ENCODE measurements around the gene ATP2B3.

Gene ATP2B3

DNA sequence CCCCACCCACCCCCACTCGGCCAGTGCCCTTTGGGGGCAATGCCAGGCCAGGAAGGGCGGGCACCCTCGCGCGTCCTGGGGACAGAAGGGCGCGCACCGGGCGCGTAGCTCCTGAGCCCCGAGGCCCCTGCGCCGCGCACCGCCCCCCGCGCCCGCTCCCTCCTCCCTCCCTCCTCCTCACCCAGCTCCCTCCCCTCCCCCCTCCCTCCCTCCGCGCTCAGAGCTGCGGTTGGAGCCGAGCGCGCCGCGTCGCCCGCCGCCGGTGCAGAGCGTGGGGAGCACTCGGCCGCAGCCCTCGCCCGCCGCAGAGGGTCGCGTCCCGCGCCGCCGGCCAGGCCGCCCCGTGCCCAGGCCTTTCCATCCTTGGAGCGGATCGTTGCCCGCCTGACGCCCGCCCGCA is at the start of gene ATP2B3:
ATP2B3 (plus strand) TSS at position 220 of the 400 bp plus-strand sequence. CDS start 18,606 bp downstream, outside the sequence.
- TF ChIP-seq, protein P1, sequence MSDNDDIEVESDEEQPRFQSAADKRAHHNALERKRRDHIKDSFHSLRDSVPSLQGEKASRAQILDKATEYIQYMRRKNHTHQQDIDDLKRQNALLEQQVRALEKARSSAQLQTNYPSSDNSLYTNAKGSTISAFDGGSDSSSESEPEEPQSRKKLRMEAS (IDR thresholded peaks at IDR 0.05), result no peak
- TF ChIP-seq RAD21 (IDR thresholded peaks at IDR 0.05; ENCODE audit: low read depth), result no peak
- TF ChIP-seq YY1 (IDR thresholded peaks at IDR 0.05; ENCODE audit: low read depth), result no peak
- no peak for TF ChIP-seq CREB1 (IDR thresholded peaks at IDR 0.05; ENCODE audit: low read depth)

DNA sequence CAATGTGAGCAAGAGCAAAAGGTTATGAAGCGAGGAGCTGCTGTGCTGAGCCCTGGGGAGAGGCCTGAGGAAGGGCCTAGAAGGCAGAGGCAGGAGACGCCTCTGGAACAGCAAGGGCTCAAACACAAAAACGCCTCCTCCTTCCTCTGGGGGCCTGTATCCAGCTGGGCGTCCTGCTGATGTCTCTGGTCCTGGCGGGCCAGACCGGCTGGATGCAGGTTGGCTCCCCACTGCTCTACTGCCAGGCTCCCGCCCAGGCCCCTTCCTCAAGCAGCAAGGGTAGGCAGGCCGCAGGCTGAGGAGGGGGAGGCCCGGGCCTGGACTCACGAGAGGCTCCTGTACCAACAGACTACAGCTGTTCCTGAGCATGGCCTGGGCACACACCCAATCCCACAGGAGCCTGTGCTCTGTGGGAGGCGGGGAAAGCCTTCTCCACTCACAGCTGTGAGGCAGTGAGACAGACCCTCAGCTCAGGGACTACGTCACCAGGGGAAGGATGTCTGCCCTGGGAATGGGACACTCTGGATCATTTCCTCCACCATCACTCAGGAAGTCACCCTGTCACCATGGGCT is 49.3 kb upstream of the ATP2B3 start:
- no peak for TF ChIP-seq CEBPB (IDR thresholded peaks at IDR 0.05)
- TF ChIP-seq ZBTB7A (IDR thresholded peaks at IDR 0.05; ENCODE audit: low read depth), result no peak
- TF ChIP-seq EP300 (IDR thresholded peaks at IDR 0.05; ENCODE audit: borderline replicate concordance), result no peak
- TF ChIP-seq, protein P2, sequence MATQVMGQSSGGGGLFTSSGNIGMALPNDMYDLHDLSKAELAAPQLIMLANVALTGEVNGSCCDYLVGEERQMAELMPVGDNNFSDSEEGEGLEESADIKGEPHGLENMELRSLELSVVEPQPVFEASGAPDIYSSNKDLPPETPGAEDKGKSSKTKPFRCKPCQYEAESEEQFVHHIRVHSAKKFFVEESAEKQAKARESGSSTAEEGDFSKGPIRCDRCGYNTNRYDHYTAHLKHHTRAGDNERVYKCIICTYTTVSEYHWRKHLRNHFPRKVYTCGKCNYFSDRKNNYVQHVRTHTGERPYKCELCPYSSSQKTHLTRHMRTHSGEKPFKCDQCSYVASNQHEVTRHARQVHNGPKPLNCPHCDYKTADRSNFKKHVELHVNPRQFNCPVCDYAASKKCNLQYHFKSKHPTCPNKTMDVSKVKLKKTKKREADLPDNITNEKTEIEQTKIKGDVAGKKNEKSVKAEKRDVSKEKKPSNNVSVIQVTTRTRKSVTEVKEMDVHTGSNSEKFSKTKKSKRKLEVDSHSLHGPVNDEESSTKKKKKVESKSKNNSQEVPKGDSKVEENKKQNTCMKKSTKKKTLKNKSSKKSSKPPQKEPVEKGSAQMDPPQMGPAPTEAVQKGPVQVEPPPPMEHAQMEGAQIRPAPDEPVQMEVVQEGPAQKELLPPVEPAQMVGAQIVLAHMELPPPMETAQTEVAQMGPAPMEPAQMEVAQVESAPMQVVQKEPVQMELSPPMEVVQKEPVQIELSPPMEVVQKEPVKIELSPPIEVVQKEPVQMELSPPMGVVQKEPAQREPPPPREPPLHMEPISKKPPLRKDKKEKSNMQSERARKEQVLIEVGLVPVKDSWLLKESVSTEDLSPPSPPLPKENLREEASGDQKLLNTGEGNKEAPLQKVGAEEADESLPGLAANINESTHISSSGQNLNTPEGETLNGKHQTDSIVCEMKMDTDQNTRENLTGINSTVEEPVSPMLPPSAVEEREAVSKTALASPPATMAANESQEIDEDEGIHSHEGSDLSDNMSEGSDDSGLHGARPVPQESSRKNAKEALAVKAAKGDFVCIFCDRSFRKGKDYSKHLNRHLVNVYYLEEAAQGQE (IDR thresholded peaks at IDR 0.05; ENCODE audit: low read depth), result no peak
- TF ChIP-seq FOXM1 (IDR thresholded peaks at IDR 0.05; ENCODE audit: borderline replicate concordance, low read depth), result no peak
- no peak for TF ChIP-seq RAD21 (IDR thresholded peaks at IDR 0.05; ENCODE audit: low read depth)
- TF ChIP-seq YY1 (IDR thresholded peaks at IDR 0.05; ENCODE audit: low read depth), result no peak
- TF ChIP-seq TEAD4 (IDR thresholded peaks at IDR 0.05), result no peak
- TF ChIP-seq, protein P3, sequence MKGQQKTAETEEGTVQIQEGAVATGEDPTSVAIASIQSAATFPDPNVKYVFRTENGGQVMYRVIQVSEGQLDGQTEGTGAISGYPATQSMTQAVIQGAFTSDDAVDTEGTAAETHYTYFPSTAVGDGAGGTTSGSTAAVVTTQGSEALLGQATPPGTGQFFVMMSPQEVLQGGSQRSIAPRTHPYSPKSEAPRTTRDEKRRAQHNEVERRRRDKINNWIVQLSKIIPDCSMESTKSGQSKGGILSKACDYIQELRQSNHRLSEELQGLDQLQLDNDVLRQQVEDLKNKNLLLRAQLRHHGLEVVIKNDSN (IDR thresholded peaks at IDR 0.05), result no peak
- TF ChIP-seq, protein P1 (IDR thresholded peaks at IDR 0.05), result no peak
- no peak for TF ChIP-seq TAF1 (IDR thresholded peaks at IDR 0.05; ENCODE audit: low read depth)
- TF ChIP-seq TCF12 (IDR thresholded peaks at IDR 0.05; ENCODE audit: low read depth), result no peak
- TF ChIP-seq CREB1 (IDR thresholded peaks at IDR 0.05; ENCODE audit: low read depth), result no peak
- TF ChIP-seq EGR1 (IDR thresholded peaks at IDR 0.05), result no peak

DNA sequence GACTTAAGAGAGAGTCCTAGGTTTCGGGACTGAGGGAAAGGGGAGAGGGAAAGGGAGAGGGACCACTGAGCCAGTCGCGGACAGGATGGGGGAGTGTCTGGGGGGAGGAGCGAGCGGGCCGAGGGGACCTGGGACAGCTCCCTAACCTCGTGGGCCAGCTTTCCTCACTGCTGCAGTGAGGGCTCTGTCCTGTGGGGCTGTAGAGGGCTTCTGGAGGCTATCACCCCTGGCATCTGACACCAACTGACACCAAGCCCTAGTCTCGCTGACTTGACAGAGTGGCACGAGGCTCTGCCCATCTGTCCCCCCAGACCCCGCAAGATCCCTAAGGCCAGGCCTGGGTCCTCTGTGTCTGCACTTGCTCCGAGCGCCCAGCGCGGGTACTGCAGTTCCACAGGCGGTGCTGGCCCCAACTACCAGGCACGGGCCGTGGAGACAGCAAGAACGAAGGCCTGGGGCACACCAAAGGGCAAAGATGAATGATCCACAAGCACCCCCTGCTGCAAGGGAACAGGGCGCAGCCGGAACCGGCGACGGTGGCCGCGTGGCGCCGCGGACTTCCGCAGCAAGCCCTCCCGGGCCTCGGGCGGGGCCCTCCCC is 47.5 kb upstream of the ATP2B3 start:
- no peak for TF ChIP-seq RAD21 (IDR thresholded peaks at IDR 0.05; ENCODE audit: low read depth)
- TF ChIP-seq FOXM1 (IDR thresholded peaks at IDR 0.05; ENCODE audit: borderline replicate concordance, low read depth), result no peak
- TF ChIP-seq, protein P2 (IDR thresholded peaks at IDR 0.05; ENCODE audit: low read depth), result peak; percentile 77
- no peak for TF ChIP-seq EP300 (IDR thresholded peaks at IDR 0.05; ENCODE audit: borderline replicate concordance)
- TF ChIP-seq, protein P1 (IDR thresholded peaks at IDR 0.05), result peak; percentile 89

DNA sequence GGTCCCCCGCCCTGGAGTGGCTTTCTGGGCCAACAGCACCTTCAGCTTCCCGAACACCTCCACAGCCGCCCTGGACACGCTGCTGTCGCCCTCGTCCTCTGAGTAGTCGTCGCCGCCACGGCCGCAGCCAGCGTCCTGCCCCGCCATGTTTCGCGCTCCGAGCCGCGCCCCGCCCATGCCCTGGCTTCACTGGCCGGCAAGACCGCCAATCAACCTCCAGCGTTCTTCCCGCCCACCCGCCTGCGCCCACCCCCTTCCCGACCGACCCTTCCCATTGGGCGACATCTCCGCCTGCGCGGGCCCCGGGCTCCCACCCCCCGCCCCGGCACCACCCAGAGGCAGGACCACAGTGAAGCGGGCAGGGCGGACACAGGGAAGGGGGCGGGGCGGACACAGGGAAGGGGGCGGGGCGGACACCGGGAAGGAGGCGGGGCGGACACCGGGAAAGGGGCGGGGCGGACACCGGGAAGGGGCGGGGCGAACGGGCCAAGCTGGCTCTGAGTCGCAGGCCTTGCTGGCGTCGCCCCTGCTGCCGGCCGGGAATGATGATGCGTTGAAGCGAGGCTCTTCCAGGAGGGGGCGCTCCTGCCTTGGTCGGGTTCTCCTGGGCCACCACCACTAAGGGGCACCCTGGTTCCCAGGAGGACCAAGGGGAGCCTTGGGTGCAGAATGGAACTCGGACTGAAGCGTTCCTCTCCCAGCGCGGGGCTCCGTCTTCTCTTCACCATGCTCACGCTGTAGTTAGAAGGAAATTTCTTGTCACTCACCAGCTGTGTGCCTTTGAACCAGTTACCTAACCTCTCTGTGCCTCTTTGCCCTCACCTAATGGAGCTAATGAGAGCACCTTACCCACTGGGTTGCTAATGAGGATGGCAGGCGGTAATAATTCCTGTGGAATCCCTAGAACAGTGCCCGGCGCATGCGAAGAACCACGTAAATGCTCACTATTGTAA is 46.8 kb upstream of the ATP2B3 start, which contains the start of gene HAUS7:
HAUS7 (minus strand) TSS at position 166 of the 953 bp plus-strand sequence; CDS start at position 147, 19 bp downstream.
- no peak for TF ChIP-seq NFIC (IDR thresholded peaks at IDR 0.05)
- TF ChIP-seq CREB1 (IDR thresholded peaks at IDR 0.05; ENCODE audit: low read depth), result peak; percentile 15; the same call in 1 of the 2 replicates
- peak; percentile 85 for TF ChIP-seq YY1 (IDR thresholded peaks at IDR 0.05; ENCODE audit: low read depth)
- TF ChIP-seq EGR1 (IDR thresholded peaks at IDR 0.05), result no peak
- TF ChIP-seq TAF1 (IDR thresholded peaks at IDR 0.05; ENCODE audit: low read depth), result peak; percentile 55
- TF ChIP-seq, protein P1 (IDR thresholded peaks at IDR 0.05), result peak; percentile 7; the same call in 1 of the 2 replicates
- TF ChIP-seq RAD21 (IDR thresholded peaks at IDR 0.05; ENCODE audit: low read depth), result peak; percentile 67

DNA sequence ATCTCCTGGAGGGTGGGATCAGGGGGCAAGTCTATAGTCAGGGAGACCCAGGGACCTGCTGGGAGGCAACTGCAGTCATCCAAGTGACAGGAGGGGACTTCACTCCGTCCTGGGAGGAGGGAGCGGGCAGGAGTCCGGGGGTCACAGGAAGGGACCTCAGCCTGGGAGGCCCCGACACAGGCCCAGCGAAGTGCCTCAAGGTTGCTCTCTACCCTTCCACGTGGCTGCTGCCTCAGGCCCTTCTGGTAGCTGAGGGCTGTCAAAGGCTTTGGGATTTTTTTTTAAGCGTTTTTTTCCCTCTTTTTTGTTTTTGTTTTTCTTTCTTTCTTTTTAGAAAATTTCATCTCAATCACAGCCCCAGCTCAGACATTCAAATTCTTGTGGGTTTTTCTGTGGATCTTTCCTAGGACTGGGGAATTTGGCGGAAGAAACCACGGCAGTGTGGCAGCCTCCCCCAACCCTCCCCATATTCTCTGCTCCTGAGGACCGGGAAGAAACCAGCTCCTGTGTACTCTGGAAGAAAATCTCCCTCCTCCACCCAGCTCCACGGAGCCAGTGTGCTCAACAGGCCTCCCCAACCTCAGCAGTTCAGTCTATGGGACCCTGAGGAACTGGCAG is 45.7 kb upstream of the ATP2B3 start:
- TF ChIP-seq TCF12 (IDR thresholded peaks at IDR 0.05; ENCODE audit: low read depth) (no peak), CREB1 (IDR thresholded peaks at IDR 0.05; ENCODE audit: low read depth) (no peak), CEBPB (IDR thresholded peaks at IDR 0.05) (no peak), YY1 (IDR thresholded peaks at IDR 0.05; ENCODE audit: low read depth) (no peak), RAD21 (IDR thresholded peaks at IDR 0.05; ENCODE audit: low read depth) (no peak), NFIC (IDR thresholded peaks at IDR 0.05) (no peak), TEAD4 (IDR thresholded peaks at IDR 0.05) (no peak), EGR1 (IDR thresholded peaks at IDR 0.05) (no peak), TAF1 (IDR thresholded peaks at IDR 0.05; ENCODE audit: low read depth) (no peak)
- TF ChIP-seq, protein P2 (IDR thresholded peaks at IDR 0.05; ENCODE audit: low read depth), result no peak
- TF ChIP-seq, protein P1 (IDR thresholded peaks at IDR 0.05), result no peak
- TF ChIP-seq, protein P3 (IDR thresholded peaks at IDR 0.05), result no peak

Data from Ishikawa (cell line).